GM13976 (cell line): Measurements from ENCODE around the gene NCAPD3.

ENCODE experiments used
- DNase-seq: peaks from one replicate; pipeline ENCODE4 v3.0.0; 2012; ENCODE audit warnings: low spot score
- in situ Hi-C: fragments of 300-500 bp; cut with MboI; formaldehyde crosslinking; loops from one replicate; pipeline ENCODE4 v1.12.0; 2022; ENCODE audit warnings: low sequenced_read_pairs, mixed read lengths, inconsistent platforms; ENCODE audit not compliant: unreplicated experiment
- TF ChIP-seq, protein P1 (sequence below): IDR thresholded peaks from 2 replicates; pipeline ENCODE4 v1.5.1; 2012; ENCODE audit warnings: borderline replicate concordance, mild to moderate bottlenecking; ENCODE audit not compliant: insufficient read depth; ENCODE audit errors: extremely low read depth, missing control alignments, control extremely low read depth

Gene NCAPD3

GRCh38 chr11:134267966-134268365, 44.2 kb upstream of the NCAPD3 start:
- in situ Hi-C loops = no loop called here
- no peak for DNase-seq
- TF ChIP-seq, protein P1, sequence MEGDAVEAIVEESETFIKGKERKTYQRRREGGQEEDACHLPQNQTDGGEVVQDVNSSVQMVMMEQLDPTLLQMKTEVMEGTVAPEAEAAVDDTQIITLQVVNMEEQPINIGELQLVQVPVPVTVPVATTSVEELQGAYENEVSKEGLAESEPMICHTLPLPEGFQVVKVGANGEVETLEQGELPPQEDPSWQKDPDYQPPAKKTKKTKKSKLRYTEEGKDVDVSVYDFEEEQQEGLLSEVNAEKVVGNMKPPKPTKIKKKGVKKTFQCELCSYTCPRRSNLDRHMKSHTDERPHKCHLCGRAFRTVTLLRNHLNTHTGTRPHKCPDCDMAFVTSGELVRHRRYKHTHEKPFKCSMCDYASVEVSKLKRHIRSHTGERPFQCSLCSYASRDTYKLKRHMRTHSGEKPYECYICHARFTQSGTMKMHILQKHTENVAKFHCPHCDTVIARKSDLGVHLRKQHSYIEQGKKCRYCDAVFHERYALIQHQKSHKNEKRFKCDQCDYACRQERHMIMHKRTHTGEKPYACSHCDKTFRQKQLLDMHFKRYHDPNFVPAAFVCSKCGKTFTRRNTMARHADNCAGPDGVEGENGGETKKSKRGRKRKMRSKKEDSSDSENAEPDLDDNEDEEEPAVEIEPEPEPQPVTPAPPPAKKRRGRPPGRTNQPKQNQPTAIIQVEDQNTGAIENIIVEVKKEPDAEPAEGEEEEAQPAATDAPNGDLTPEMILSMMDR = no peak

GRCh38 chr11:134267461-134267860, 43.7 kb upstream of the NCAPD3 start:
- in situ Hi-C loops = no loop called here
- DNase-seq = no peak
- TF ChIP-seq, protein P1 = no peak

DNA sequence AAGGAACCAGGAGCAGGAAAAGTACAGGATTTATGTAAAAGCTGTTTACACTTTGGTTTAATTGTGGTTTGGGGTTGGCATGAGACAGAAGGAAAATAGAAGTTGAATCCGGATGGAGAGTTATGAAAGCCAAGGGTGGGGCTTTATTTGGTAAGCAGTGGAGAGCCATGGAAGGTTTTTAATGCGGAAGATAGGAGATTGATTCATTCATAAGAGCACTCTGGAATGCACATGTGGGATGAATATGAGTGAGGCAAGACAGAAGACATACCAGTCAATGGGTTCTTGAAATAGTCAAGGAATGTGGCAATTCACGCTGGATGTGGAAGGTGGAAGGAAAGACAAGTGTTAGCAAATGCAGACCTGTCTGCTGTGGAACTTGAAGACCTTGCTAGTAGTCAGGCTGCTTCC, 43.1 kb upstream of the NCAPD3 start:
- no peak for DNase-seq
- TF ChIP-seq, protein P1 = no peak
- in situ Hi-C loops = no loop called here

DNA sequence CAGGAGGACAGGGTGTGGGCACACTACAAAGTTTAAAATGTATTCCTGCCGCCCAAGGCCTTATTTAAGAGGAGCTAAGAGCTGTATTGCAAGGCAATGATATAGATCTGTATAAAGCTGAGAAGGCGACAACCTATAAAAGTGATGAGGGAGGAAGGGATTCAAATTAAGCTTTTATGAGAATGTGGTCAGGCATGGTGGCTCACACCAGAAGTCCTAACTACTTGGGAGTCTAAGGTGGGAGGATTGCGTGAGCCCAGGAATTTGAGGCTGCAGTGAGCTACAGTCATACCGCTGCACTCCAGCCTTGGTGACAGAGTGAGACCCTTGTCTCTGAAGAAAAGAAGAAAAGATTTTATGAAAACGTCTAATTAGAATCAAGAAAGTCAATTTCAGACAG, 42.7 kb upstream of the NCAPD3 start:
- TF ChIP-seq, protein P1 = no peak
- no peak for DNase-seq
- in situ Hi-C loops = no loop called here

DNA sequence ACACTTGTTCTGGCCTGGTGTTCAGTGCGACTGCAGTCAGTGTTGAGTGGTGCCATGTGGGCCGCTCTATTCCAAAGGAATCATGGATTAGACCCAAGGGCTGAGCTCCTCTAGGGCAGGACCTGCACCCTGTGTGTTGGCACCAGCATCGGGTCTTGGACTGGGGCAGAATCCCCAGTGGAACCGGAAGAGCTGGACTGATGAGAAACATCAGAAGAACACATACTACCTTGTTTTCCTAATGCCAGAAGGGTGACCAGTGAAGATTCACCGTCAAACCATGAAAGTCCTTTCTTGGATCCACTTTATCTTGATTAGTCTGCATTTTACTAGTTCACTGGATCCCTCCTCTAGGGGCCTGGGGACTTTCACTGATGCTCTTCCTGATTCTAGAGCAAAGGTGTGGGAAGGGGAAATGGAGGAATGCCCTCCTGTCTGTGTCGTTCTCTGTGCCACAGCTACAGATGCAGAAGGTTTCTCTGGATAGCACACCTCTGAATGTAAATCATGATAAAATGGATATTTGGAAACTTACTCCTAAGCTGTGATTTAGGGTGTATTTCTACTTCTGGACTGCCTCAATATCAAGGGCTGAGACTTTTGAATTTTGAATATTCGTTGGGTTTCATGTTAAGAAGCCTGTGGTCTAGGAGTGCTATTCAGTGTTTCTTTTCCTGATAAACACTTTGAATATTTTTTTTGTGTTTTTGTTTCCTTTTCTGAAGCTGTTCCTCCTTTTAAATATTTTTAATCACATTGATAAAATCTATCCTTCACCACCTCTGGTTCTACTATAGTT, 41.4 kb upstream of the NCAPD3 start:
- TF ChIP-seq, protein P1 = no peak
- in situ Hi-C loops = no loop called here
- DNase-seq = no peak

GRCh38 chr11:134261626-134262488, 38.1 kb upstream of the NCAPD3 start:
- in situ Hi-C loops = no loop called here
- peak; percentile 66 for DNase-seq
- TF ChIP-seq, protein P1 = peak; percentile 52
